GM12801 (cell line): ENCODE data around the gene ZNF837.

ENCODE experiments used
- TF ChIP-seq, protein P1 (sequence below): IDR thresholded peaks from one replicate; pipeline ENCODE4 v1.5.1; 2011; ENCODE audit warnings: control low read depth; ENCODE audit not compliant: insufficient read length; ENCODE audit errors: extremely low read depth

The ZNF837 gene

DNA sequence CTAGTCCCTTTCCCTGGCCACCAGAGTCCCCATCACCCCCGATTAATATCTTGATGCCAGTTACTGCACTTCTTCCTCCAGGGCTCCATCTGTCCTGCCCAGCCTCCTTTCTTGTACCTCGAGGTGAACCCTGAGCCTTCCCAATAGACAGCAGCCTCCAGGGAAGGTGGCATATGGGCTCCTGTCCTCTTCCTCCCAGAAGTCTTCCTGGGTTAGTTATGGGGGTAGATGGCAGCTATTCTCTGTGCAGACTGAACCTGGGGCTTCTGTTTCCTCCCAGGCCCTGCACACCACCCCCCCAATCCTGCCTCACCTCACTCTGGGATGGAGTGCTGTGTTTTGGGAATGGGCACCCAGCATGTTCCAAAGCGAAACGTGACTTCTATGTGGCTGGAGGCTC lies 17.3 kb upstream of the ZNF837 start:
- TF ChIP-seq, protein P1, sequence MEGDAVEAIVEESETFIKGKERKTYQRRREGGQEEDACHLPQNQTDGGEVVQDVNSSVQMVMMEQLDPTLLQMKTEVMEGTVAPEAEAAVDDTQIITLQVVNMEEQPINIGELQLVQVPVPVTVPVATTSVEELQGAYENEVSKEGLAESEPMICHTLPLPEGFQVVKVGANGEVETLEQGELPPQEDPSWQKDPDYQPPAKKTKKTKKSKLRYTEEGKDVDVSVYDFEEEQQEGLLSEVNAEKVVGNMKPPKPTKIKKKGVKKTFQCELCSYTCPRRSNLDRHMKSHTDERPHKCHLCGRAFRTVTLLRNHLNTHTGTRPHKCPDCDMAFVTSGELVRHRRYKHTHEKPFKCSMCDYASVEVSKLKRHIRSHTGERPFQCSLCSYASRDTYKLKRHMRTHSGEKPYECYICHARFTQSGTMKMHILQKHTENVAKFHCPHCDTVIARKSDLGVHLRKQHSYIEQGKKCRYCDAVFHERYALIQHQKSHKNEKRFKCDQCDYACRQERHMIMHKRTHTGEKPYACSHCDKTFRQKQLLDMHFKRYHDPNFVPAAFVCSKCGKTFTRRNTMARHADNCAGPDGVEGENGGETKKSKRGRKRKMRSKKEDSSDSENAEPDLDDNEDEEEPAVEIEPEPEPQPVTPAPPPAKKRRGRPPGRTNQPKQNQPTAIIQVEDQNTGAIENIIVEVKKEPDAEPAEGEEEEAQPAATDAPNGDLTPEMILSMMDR = no peak

DNA sequence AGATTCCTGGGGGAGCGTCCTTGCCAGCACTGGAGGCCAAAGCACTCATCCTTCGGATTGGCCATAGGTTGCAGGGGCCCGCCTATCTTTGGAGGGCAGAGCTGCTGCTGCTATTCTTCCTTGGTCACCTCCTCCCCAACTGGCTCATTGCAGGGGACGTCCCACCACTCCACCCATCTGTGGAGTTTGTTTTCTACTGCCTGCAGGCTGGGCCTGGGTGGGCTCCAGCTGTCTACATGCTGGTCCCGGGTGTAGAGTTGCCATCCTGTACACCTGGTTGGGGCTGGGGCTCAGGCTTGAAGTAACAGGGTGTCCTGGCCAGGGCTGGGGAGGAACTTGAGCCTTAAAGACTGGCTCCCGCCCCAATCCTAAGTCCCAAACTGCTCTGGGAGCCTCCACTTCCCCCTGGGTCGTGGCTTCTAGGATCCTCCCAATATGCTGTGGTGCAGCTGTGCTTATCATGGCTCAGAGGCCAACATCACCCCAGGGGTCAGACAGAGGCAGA lies 16.8 kb upstream of the ZNF837 start:
- TF ChIP-seq, protein P1 = no peak

DNA sequence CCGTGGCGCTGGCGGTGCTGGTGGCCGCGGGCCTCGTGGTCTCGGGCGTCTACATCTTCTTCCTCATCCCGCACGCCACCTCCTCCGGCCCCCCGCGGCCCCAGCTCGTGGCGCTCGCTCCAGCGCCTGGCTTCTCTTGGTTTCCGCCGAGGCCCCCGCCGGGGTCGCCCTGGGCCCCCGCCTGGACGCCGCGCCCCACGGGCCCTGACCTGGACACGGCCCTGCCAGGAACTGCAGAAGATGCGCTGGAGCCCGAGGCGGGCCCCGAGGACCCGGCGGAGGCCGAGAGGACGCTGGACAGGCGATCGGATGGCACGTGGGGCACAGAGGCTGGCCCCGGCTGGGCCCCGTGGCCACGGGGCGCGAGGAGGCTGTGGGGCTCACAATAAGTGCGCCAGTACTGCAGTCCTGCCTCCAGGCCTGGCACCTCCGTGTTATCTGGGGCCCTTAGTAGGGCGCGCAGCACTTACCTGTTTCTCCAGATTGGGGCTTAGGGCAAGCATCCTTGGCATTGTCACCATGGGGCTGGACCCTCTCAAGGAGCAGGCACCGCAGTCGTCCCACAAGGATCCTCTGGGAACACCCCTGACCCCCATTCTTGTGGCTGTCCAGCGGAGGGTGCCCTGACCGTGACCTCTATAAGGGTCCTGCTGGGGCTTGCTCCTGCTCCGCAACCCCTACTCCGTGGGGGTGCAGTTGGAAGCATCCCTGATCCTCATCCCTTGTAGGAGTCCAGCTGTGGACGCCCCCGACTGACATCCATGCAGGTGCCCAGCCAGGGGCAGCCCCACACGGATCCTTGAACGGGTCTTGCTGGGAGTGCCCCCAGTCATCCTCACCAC lies 16.1 kb upstream of the ZNF837 start:
- TF ChIP-seq, protein P1 = no peak

DNA sequence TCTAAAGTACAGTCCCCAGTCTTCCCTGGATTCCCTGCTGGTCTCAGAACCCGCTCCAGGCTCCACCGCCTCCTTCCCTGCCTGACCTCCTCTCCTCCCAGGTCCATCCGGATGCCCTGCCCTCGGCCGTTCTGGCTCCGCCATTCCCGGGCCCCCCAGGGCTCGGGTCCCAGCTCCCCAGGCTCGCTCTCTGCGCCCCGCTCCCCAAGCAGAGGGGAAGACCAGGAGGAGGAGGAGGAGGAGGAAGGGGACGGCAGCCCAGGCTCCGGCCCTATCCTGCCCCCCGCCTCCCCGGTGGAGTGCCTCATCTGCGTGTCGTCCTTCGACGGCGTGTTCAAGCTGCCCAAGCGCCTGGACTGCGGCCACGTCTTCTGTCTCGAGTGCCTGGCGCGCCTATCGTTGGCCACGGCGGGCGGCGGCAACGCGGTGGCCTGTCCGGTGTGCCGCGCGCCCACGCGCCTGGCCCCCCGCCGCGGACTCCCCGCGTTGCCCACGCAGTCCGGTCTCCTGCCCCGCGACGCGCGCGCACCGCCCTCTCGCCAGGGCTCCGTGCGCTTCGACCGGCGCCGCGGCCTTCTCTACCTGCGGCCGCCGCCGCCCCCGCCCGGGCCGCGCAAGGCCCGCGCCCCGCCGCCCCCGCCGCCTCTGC lies 15.3 kb upstream of the ZNF837 start:
- TF ChIP-seq, protein P1 = no peak

DNA sequence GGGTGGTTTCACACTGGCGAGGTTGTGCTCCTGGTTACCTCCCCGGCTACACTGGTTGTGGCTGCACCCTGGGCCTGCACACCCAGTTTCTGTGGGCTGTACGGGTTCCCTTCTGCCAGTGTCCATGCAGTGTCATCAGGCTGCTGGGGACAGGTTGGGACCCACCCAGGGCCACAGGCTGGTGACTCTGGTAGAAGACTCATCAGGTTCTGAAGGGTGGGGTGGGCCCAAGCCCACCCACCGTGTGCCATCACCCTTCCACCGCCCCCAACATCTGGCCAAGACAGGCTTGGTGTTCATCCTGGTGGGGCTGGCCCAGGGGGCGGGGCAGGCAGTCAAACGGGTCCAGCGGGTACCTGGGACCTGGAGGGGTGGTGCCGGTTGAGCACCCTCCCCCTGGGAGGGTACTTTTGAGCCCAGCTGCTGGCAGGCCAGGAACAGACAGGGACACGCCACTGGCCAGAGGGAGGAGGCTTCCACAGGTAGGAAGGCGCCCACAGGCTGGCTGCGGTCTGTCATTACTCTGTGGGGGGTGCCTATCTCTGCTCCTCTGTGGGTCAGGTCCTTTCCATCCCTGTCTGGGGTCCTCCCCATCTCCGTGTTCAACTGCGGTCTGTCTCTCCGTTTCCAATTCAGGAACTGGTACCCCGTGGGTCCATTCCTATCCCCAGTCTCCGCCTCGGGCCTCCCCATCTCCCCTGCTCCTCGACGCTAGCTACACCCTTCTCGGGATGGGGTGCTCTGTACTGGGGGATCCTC lies 14.6 kb upstream of the ZNF837 start, which contains the start of gene RNF225:
Gene RNF225 (plus strand): TSS at position 437 of the 759 bp plus-strand sequence. CDS start 434 bp downstream, outside the sequence.
- TF ChIP-seq, protein P1 = no peak

DNA sequence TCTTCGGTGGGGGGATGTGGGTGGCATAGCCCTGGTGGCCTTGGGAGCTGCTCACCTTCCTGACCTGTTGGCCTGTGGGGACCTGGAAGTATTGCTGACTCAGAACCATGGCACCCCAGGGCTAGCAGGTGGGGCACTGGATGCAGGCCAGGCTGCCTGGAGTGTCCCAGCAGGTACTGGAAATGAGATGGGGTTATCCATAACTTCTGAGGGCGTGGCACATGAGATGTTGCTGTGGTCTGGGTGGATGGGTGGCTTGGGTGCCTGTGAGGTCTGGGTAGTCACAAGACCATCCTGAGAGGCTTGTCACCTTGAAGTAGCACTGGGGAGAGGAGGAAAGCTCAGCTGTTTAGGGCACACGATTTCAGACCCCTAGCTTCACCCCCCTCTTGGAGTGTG lies 14.0 kb upstream of the ZNF837 start:
- TF ChIP-seq, protein P1 = no peak

DNA sequence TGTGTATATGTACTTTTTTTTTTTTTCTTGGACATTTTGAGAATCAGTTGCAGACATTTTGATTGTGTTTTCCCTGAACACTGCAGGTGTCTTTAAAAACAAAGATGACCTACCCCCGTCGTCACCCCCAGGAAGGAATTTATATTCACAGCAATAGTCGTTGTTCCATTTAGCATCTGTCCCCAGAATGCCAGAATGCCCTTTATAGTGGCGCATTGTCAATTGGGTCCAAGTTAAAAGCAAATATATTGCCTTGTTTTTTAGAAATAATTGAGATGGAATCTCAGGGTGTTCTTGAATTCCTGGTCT lies 12.8 kb upstream of the ZNF837 start:
- TF ChIP-seq, protein P1 = no peak
